OCI-LY7 (cell line): ENCODE results near the gene B4GALNT2. TPM values are rescaled to one million over a fixed set of nuclear protein-coding genes. Genes with fewer than 3 reads are reported as not detected.
A peak's percentile ranks its signal among the peaks of the same experiment; 100 is the strongest.

ENCODE experiments used
- BruUV-seq: library from RNA; stranded (reverse); fragments of 400-500 nt; replicated peaks from 2 replicates; lab custom pipeline; 2021; lab: Mats Ljungman, UMichigan
- CTCF ChIA-PET: fragments of 300-600 bp; sonication (Branson Sonifier 250); formaldehyde crosslinking; loops from one replicate; lab custom pipeline; 2022; ENCODE audit warnings: antibody characterized with exemption; ENCODE audit not compliant: unreplicated experiment; lab: Charles Lee
- POLR2A ChIA-PET: fragments of 300-600 bp; sonication (Branson Sonifier 250); formaldehyde crosslinking; loops from one replicate; lab custom pipeline; 2022; ENCODE audit warnings: antibody characterized with exemption; lab: Charles Lee
- DNase-seq: peaks from one replicate; pipeline ENCODE4 v3.0.0-alpha.2; 2015; ENCODE audit warnings: low spot score
- H2AFZ ChIP-seq: fragments of 200-600 bp; sonication (generic), shearing (Covaris generic); 2 replicates; pipeline ENCODE4 v1.6.1; 2014; ENCODE audit warnings: mild to moderate bottlenecking, antibody characterized with exemption, low read length, moderate library complexity
- H3K27ac ChIP-seq: fragments of 200-600 bp; sonication (generic); 2 replicates; pipeline ENCODE4 v1.5.1; 2014; ENCODE audit warnings: mixed run types, low read depth, mild to moderate bottlenecking, moderate library complexity, low read length, inconsistent platforms; ENCODE audit not compliant: poor library complexity, severe bottlenecking
- H3K36me3 ChIP-seq: fragments of 200-600 bp; sonication (generic); 2 replicates; pipeline ENCODE4 v1.6.1; 2014; ENCODE audit warnings: mild to moderate bottlenecking, antibody characterized with exemption, low read length, moderate library complexity, mixed read lengths; ENCODE audit not compliant: insufficient read depth
- H3K4me1 ChIP-seq: fragments of 200-600 bp; sonication (generic); 2 replicates; pipeline ENCODE4 v1.5.1; 2014; ENCODE audit warnings: mild to moderate bottlenecking, low read length; ENCODE audit not compliant: insufficient read depth, poor library complexity, severe bottlenecking
- H3K4me2 ChIP-seq: fragments of 200-600 bp; sonication (generic); 2 replicates; pipeline ENCODE4 v1.6.1; 2014; ENCODE audit warnings: mild to moderate bottlenecking, low read length
- H3K4me3 ChIP-seq: fragments of 200-600 bp; sonication (generic); 2 replicates; pipeline ENCODE4 v1.5.1; 2014; ENCODE audit warnings: mild to moderate bottlenecking, low read depth, low read length; ENCODE audit not compliant: poor library complexity, severe bottlenecking
- H3K79me2 ChIP-seq: fragments of 200-600 bp; sonication (generic); 2 replicates; pipeline ENCODE4 v1.6.1; 2016; ENCODE audit warnings: low read depth, mild to moderate bottlenecking, low read length, moderate library complexity, mixed read lengths; ENCODE audit not compliant: insufficient read depth
- H3K9me2 ChIP-seq: fragments of 200-600 bp; sonication (generic); 2 replicates; pipeline ENCODE4 v1.6.1; 2016; ENCODE audit warnings: mild to moderate bottlenecking, low read length, mixed read lengths; ENCODE audit not compliant: insufficient read depth
- H3K9me3 ChIP-seq: fragments of 200-600 bp; sonication (generic); 2 replicates; pipeline ENCODE4 v1.6.1; 2014; ENCODE audit warnings: mild to moderate bottlenecking, mixed run types, low read length, mixed read lengths
- H4K20me1 ChIP-seq: fragments of 200-600 bp; sonication (generic); 2 replicates; pipeline ENCODE4 v1.6.1; 2014; ENCODE audit warnings: mild to moderate bottlenecking, antibody characterized with exemption, low read length, moderate library complexity, mixed read lengths; ENCODE audit not compliant: insufficient read depth
- CTCF ChIP-seq: fragments of 200-600 bp; sonication (generic); conservative IDR thresholded peaks from 2 replicates; pipeline ENCODE4 v1.5.1; 2014; ENCODE audit warnings: mild to moderate bottlenecking, antibody characterized with exemption, low read length, moderate library complexity, mixed read lengths
- EZH2phosphoT487 ChIP-seq: fragments of 200-600 bp; sonication (generic); IDR thresholded peaks from 2 replicates; pipeline ENCODE4 v1.6.1; 2018; ENCODE audit warnings: low read depth, borderline replicate concordance, mild to moderate bottlenecking, mixed run types, antibody characterized with exemption, low read length, moderate library complexity, mixed read lengths
- intact Hi-C: fragments of 100-400 bp; cut with micrococcal nuclease; formaldehyde crosslinking; loops from one replicate; pipeline ENCODE4 v1.10.0; 2022; ENCODE audit not compliant: unreplicated experiment
- total RNA-seq, 2 experiments: library from RNA; depleted of rRNA in 1 of 2; stranded (reverse); fragments of >200 nt in 1 of 2; shearing (Covaris generic) in 1 of 2; gene quantifications; 2 replicates each; pipeline ENCODE4 v1.2.3, GENCODE V29; 2014 to 2022

Gene B4GALNT2
- total RNA-seq, 2 experiments from 2014 or later: not detected

GRCh38 chr17:49209061-49209571 is 76.5 kb downstream of the B4GALNT2 start:
- H3K79me2 ChIP-seq: peaks cover 41% of the 10 kb centered on the region
- peaks cover 40% of the 10 kb centered on the region for H3K4me1 ChIP-seq
- H2AFZ ChIP-seq: no peak overlapping the region
- H3K4me2 ChIP-seq: peak overlapping the region; percentile 95
- ChIA-PET POLR2A (interaction anchor here (0.6 to 1.6 kb wide), 4 partner anchors 10 to 150 kb away, joined by 3 to 14 read pairs (median 3); no protein-coding TSS in a partner anchor), CTCF (no interaction called here)
- peaks cover 5% of the 10 kb centered on the region; the same call in 1 of the 2 replicates for H4K20me1 ChIP-seq
- no peaks in the 10 kb centered on the region for H3K9me2 ChIP-seq
- DNase-seq: no peak
- H3K9me3 ChIP-seq: no peaks in the 10 kb centered on the region
- peaks cover 5% of the 10 kb centered on the region; the same call in 1 of the 2 replicates for H3K36me3 ChIP-seq
- peak overlapping the region; percentile 82 for H3K4me3 ChIP-seq
- no TSS peak for BruUV-seq
- no peak overlapping the region for H3K27ac ChIP-seq
- intact Hi-C loops: no loop called here
- TF ChIP-seq EZH2phosphoT487 (no peak), CTCF (no peak)

GRCh38 chr17:49210158-49211029 is 77.8 kb downstream of the B4GALNT2 start, which contains the start of the genes ABI3 and GNGT2:
Gene ABI3, plus strand, starts transcription at chr17:49210707. Its CDS starts 18 bp downstream, at chr17:49210725.
Gene GNGT2, minus strand, starts transcription at chr17:49210574. Its CDS starts 3,152 bp downstream, at chr17:49207422.
- BruUV-seq: no TSS peak
- CTCF ChIA-PET: interaction anchor here (0.6 kb wide), 1 partner anchor 34 kb away, joined by 14 read pairs; no protein-coding TSS in a partner anchor

More at GRCh38 chr17:49210158-49211029, 77.8 kb downstream of the B4GALNT2 start, which contains the start of the genes ABI3 and GNGT2:
- TF ChIP-seq CTCF (no peak), EZH2phosphoT487 (no peak)
- Histone ChIP-seq H3K9me2 (no peaks in the 10 kb centered on the region), H2AFZ (peak within 1 kb of the TSS; percentile 33; the same call in 1 of the 2 replicates), H4K20me1 (peaks cover 5% of the 10 kb centered on the region; the same call in 1 of the 2 replicates), H3K4me2 (peak within 1 kb of the TSS; percentile 95), H3K4me1 (peaks cover 52% of the 10 kb centered on the region), H3K36me3 (peaks cover 13% of the 10 kb centered on the region; the same call in 1 of the 2 replicates), H3K4me3 (peak within 1 kb of the TSS; percentile 82), H3K9me3 (no peaks in the 10 kb centered on the region), H3K79me2 (peaks cover 53% of the 10 kb centered on the region), H3K27ac (peak within 1 kb of the TSS; percentile 92)
- intact Hi-C loops: loop anchor here (1.0 to 10.0 kb wide), 3 partner anchors 18 to 534 kb away; partner anchors contain the start of gene SPOP
- POLR2A ChIA-PET: interaction anchor here (0.7 to 6.5 kb wide), 4 partner anchors 10 to 149 kb away, joined by 3 to 45 read pairs (median 3); no protein-coding TSS in a partner anchor
- peak; percentile 94 for DNase-seq
